Lower lobe of right lung (tissue), 2 donors: Measurements from ENCODE around the gene LDLRAD4. TPM values are rescaled to one million over a fixed set of nuclear protein-coding genes. Genes with fewer than 3 reads are reported as not detected.

Source experiments
- ATAC-seq, 2 donors: fragments of 200-7000 bp; cut with Tn5 transposase; one replicate each; pipeline ENCODE4 v1.9.1; 2020 to 2022; ENCODE audit warnings: mild to moderate bottlenecking in 2 of 2, moderate library complexity in 2 of 2
- DNase-seq: peaks from one replicate; pipeline ENCODE4 v3.0.0-alpha.2; 2020
- H3K27ac ChIP-seq: fragments of 200-600 bp; one replicate; pipeline ENCODE4 v1.8.0; 2022
- H3K27me3 ChIP-seq: fragments of 200-600 bp; one replicate; pipeline ENCODE4 v1.8.0; 2022; ENCODE audit warnings: low read depth
- H3K36me3 ChIP-seq: fragments of 200-600 bp; one replicate; pipeline ENCODE4 v1.8.0; 2022; ENCODE audit warnings: mild to moderate bottlenecking
- H3K4me1 ChIP-seq: fragments of 200-600 bp; one replicate; pipeline ENCODE4 v1.8.0; 2022
- H3K4me3 ChIP-seq: fragments of 200-600 bp; one replicate; pipeline ENCODE4 v1.8.0; 2022; ENCODE audit warnings: mild to moderate bottlenecking
- H3K9me3 ChIP-seq: fragments of 200-600 bp; one replicate; pipeline ENCODE4 v1.8.0; 2022
- intact Hi-C: fragments of 100-400 bp; cut with DNase I; formaldehyde crosslinking; loops from one replicate; pipeline ENCODE4 v1.11.0; 2022
- total RNA-seq: library from RNA; stranded (reverse); fragmentation: NEBNext Ultra II Directional; extraction: Animal tissue kit (Norgen Biotek cat#: 25700); gene quantifications from one replicate; pipeline ENCODE4 v1.2.1, GENCODE V29; 2021
- TF ChIP-seq, protein P1 (sequence below): fragments of 200-600 bp; IDR thresholded peaks from one replicate; pipeline ENCODE4 v1.8.0; 2022; ENCODE audit warnings: antibody characterized with exemption, mild to moderate bottlenecking
- donor health status: DM: no; HTN: yes; CAD: no; lungs with severe emphysema.

Gene LDLRAD4
- total RNA-seq, 1 donor from 2014 or later, result 24.6 TPM

DNA sequence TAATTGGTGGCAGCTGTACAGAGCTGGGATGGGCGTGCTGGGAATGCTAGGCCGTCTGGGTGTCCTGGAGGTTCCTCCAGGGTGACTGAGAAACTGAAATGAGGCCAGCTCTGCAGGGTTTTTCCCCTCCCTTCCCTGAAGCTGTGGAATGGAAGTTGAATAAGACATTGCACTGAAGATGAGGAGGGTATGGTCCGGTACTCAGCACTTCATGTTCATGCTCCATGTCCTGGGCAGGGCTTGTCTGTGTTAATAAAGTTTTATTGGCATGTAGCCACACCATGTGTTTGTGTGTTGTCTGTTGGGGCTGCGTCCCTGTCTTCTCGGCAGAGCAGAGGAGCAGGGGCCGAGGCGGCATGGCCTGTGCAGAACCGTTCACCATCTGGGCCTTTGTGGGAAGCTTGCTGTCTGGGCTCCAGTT, 154.0 kb downstream of the LDLRAD4 start:
- H3K4me3 ChIP-seq, result no peak overlapping the region
- H3K27ac ChIP-seq, result no peak overlapping the region
- TF ChIP-seq, protein P1, sequence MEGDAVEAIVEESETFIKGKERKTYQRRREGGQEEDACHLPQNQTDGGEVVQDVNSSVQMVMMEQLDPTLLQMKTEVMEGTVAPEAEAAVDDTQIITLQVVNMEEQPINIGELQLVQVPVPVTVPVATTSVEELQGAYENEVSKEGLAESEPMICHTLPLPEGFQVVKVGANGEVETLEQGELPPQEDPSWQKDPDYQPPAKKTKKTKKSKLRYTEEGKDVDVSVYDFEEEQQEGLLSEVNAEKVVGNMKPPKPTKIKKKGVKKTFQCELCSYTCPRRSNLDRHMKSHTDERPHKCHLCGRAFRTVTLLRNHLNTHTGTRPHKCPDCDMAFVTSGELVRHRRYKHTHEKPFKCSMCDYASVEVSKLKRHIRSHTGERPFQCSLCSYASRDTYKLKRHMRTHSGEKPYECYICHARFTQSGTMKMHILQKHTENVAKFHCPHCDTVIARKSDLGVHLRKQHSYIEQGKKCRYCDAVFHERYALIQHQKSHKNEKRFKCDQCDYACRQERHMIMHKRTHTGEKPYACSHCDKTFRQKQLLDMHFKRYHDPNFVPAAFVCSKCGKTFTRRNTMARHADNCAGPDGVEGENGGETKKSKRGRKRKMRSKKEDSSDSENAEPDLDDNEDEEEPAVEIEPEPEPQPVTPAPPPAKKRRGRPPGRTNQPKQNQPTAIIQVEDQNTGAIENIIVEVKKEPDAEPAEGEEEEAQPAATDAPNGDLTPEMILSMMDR, result no peak
- no peaks in the 10 kb centered on the region for H3K27me3 ChIP-seq
- H3K9me3 ChIP-seq, result no peaks in the 10 kb centered on the region
- DNase-seq (no peak), ATAC-seq (no peak)
- intact Hi-C loops, result no loop called here
- H3K36me3 ChIP-seq, result no peaks in the 10 kb centered on the region
- peaks cover 18% of the 10 kb centered on the region for H3K4me1 ChIP-seq

DNA sequence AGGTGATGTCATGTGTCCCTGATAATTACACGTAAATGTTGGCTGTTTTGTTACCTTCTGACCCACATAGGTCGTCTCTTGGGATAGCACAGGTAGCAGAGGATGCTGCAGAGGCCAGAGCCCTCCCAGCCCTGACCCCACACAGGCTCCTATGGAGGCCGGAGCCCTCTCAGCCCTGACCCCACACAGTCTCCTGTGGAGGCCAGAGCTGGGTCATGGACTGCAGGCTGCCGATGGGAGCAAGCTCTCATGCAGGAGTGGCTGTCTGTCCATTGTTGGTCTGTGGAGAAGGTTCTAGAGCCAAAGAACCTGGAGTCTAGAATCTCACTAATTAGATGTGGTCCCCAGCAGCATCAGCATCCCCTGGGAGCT, 155.5 kb downstream of the LDLRAD4 start:
- Histone ChIP-seq H3K36me3 (no peaks in the 10 kb centered on the region), H3K4me1 (peaks cover 18% of the 10 kb centered on the region), H3K27ac (no peak overlapping the region), H3K4me3 (no peak overlapping the region), H3K9me3 (no peaks in the 10 kb centered on the region), H3K27me3 (no peaks in the 10 kb centered on the region)
- DNase-seq (no peak), ATAC-seq (no peak)
- TF ChIP-seq, protein P1, result no peak
- intact Hi-C loops, result no loop called here

DNA sequence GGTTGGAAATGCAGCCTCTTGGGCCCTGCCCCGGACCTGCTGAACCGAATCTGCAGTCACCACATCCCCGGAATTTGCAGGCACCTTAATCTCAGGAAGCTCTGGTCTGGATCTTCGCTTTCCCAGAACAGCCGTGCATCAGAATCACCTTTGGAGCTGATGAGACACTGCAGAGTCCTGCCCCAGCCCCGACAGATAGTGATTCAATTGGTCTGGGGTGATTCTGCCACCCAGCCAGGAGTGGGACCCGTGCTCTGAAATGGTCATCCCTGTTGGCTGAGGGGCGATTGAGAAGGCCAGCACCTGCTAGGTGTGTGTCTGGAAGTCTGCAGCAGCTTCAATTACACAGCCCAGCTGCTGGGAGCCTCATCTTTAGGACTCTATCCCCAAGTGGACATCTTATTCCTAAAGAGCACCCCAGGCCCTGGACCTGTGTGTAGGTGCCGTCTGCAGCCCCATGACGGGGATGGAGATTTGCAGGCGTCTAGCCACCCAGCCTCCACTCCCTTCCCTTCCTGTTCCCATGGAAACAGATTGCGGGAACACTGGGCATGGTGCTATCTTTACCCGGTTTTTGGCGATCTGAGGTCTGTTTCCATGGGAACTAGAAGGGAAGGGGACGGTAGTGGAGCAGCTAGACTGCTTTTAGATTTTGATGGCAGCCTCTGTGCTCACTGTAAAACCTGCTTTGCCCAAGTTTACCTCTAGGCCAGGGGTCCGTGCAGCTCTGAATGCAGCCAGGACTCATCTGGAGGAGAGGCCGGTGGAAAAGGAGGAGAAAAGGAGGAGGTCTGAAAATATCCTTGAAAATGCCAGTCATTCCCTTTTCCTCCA, 156.1 kb downstream of the LDLRAD4 start:
- ATAC-seq, result no peak
- Histone ChIP-seq H3K4me1 (peaks cover 22% of the 10 kb centered on the region), H3K4me3 (no peak overlapping the region), H3K36me3 (no peaks in the 10 kb centered on the region), H3K27me3 (no peaks in the 10 kb centered on the region), H3K27ac (peak overlapping the region; percentile 4), H3K9me3 (no peaks in the 10 kb centered on the region)
- DNase-seq, result no peak
- TF ChIP-seq, protein P1, result no peak
- intact Hi-C loops, result no loop called here

DNA sequence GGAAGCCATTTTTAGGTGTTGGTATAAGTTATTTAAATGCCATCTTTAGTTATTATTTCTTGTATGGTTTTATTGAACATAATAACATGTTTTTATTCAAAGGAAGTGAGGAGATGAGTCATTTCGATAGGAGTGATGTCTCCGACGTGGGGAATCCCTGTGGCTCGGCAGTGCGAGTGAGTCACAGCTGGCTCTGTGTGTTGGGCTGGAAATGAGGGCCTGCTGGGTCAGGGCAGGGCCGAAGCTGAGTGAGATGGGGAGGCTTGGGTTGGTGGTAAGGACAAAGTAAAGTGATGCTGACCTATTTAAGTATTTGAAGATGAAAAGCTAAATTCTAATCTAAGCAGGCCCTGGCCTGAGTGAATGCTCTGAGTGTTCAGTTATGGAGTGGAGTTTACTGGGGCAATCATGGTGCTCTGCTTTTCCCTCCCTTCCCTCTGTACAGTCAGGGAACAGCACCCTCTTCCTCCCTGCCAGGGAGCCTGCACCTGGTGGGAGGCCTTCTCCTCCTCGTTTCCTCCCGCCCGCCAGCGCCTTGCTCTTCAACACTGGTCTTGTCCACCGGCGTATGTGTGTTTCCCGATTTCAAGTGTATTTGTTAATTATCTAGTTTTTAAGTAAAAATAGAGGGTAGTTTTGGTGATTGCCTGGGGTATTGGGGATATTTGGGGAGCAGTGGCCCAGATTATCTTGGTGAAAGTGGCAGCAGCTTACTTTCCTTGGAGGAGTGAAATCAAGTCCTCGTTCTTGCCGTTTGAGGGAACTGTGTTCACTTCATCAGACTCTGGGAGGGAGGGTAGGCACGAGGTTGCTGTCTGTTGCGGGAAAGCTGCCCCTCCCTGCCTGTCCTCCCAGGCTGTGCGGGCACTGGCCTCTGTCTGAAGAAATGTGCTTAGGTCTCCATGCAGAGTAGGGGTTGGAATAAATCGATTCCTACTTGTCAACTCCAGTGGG, 157.0 kb downstream of the LDLRAD4 start:
- DNase-seq (no peak), ATAC-seq (peak; percentile 66 to 76)
- H3K4me3 ChIP-seq, result no peak overlapping the region
- H3K27ac ChIP-seq, result peak overlapping the region; percentile 4
- TF ChIP-seq, protein P1, result no peak
- intact Hi-C loops, result no loop called here
- H3K4me1 ChIP-seq, result peaks cover 31% of the 10 kb centered on the region
- no peaks in the 10 kb centered on the region for H3K27me3 ChIP-seq
- no peaks in the 10 kb centered on the region for H3K36me3 ChIP-seq
- no peaks in the 10 kb centered on the region for H3K9me3 ChIP-seq

DNA sequence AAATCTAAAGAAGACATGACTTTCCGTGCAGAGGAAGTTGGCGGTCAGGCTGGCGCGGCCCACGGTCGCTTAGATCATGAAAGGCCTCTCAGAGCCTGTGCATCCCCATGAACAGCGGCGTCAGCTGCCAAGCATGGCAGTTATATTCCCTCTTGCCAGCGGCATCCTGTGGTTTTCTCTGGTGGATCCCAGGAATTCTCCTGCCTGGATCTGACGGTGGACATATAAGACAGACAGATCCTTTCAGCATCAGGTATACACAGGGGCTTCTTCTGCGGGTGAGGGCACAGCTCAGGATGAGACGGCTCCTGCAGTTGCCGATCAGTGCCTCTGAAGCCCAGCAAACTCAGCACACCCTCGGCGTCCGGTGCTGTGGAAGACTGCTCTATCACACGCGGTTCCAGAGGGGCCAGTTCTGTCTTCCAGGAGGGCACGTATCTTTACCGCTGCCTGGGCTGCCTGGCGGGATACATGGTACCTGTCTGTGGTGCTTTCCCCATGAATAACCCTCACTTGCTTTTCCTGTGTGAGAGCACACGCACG, 157.8 kb downstream of the LDLRAD4 start:
- TF ChIP-seq, protein P1, result no peak
- ATAC-seq (no peak), DNase-seq (no peak)
- H3K27me3 ChIP-seq, result no peaks in the 10 kb centered on the region
- intact Hi-C loops, result no loop called here
- peaks cover 37% of the 10 kb centered on the region for H3K4me1 ChIP-seq
- no peak overlapping the region for H3K4me3 ChIP-seq
- H3K9me3 ChIP-seq, result no peaks in the 10 kb centered on the region
- peak overlapping the region; percentile 2 for H3K27ac ChIP-seq
- no peaks in the 10 kb centered on the region for H3K36me3 ChIP-seq
